HCT116 (cell line): ENCODE results near the gene RGS11.

Experiments used
- CBX3 ChIP-seq: IDR thresholded peaks from 2 replicates; pipeline ENCODE4 v1.6.1; 2012; ENCODE audit warnings: low read depth
- CTCF ChIP-seq, 3 experiments: fragments of 200-600 bp in 1 of 3; sonication (generic) in 1 of 3; IDR thresholded peaks in 2 of 3; conservative IDR thresholded peaks in 1 of 3; 2 replicates each; pipeline ENCODE4 v1.5.1; 2012 to 2017; ENCODE audit warnings: low read depth in 2 of 3, low read length in 2 of 3, antibody characterized with exemption in 1 of 3, borderline replicate concordance in 1 of 3, control low read depth in 1 of 3, mild to moderate bottlenecking in 1 of 3, mixed read lengths in 1 of 3, mixed run types in 1 of 3, moderate library complexity in 1 of 3; ENCODE audit not compliant: insufficient read depth in 1 of 3
- ELF1 ChIP-seq: IDR thresholded peaks from 2 replicates; pipeline ENCODE4 v1.6.1; 2012; ENCODE audit warnings: low read depth, borderline replicate concordance
- EZH2 ChIP-seq: fragments of 200-600 bp; sonication (generic); IDR thresholded peaks from 2 replicates; pipeline ENCODE4 v1.6.1; 2017; ENCODE audit warnings: antibody characterized with exemption, mixed run types
- EZH2phosphoT487 ChIP-seq: fragments of 200-600 bp; IDR thresholded peaks from 2 replicates; pipeline ENCODE4 v1.6.1; 2018; ENCODE audit warnings: antibody characterized with exemption, borderline replicate concordance
- FOSL1 ChIP-seq: IDR thresholded peaks from 2 replicates; pipeline ENCODE4 v1.6.1; 2012; ENCODE audit warnings: low read depth
- JUND ChIP-seq: IDR thresholded peaks from 2 replicates; pipeline ENCODE4 v1.6.1; 2012
- POLR2A ChIP-seq: IDR thresholded peaks from 2 replicates; pipeline ENCODE4 v1.7.0; 2011; ENCODE audit warnings: borderline replicate concordance; ENCODE audit not compliant: insufficient read depth, insufficient read length; ENCODE audit errors: extremely low read depth
- POLR2AphosphoS5 ChIP-seq: IDR thresholded peaks from 2 replicates; pipeline ENCODE4 v1.6.1; 2011; ENCODE audit warnings: mild to moderate bottlenecking, low read depth, low read length, moderate library complexity
- RAD21 ChIP-seq: IDR thresholded peaks from 2 replicates; pipeline ENCODE4 v1.6.1; 2012; ENCODE audit warnings: low read depth, mild to moderate bottlenecking
- REST ChIP-seq: IDR thresholded peaks from 2 replicates; pipeline ENCODE4 v1.6.1; 2012; ENCODE audit warnings: low read depth
- SIN3A ChIP-seq: IDR thresholded peaks from 2 replicates; pipeline ENCODE4 v1.6.1; 2012; ENCODE audit warnings: low read depth
- SP1 ChIP-seq: IDR thresholded peaks from 2 replicates; pipeline ENCODE4 v1.6.1; 2012; ENCODE audit warnings: low read depth
- SRF ChIP-seq: IDR thresholded peaks from 2 replicates; pipeline ENCODE4 v1.6.1; 2012; ENCODE audit warnings: low read depth

- TF ChIP-seq SP1 (no peak), EZH2 (no peak), RAD21 (no peak), FOSL1 (no peak), EZH2phosphoT487 (no peak), CTCF (IDR thresholded peaks at IDR 0.05 in 2 of 3, conservative IDR thresholded peaks at IDR 0.05 in 1 of 3; ENCODE audit: borderline replicate concordance in 1 of 3, insufficient read depth in 1 of 3, low read depth in 2 of 3, low read length in 2 of 3) (no peak), REST (no peak), SRF (no peak), POLR2AphosphoS5 (no peak), JUND (no peak), SIN3A (no peak), POLR2A (no peak), CBX3 (no peak), ELF1 (no peak)
Observed at GRCh38 chr16:280005-280460, 4.3 kb upstream of the RGS11 start.
